Cerebellar nuclear complex (tissue), 1 donor: Measurements from ENCODE around the gene ITPKA.

Experiments used
- DNase-seq, 2 experiments: peaks; one replicate each; lab custom pipeline; 2025; lab: John Stamatoyannopoulos, UW

ITPKA gene

GRCh38 chr15:41511331-41511898 is 17.7 kb downstream of the ITPKA start:
- DNase-seq = no peak

- DNase-seq = no peak
Observed at GRCh38 chr15:41511899-41512369, 18.3 kb downstream of the ITPKA start.

- DNase-seq = no peak
Observed at GRCh38 chr15:41512512-41512939, 18.9 kb downstream of the ITPKA start.

- no peak for DNase-seq
Observed at GRCh38 chr15:41512940-41513505, 19.3 kb downstream of the ITPKA start.

- DNase-seq = no peak
Observed at GRCh38 chr15:41513506-41514227, 20.0 kb downstream of the ITPKA start, which contains the start of gene LTK. TSS of gene LTK (minus strand) at chr15:41513827. CDS start at chr15:41513709, 118 bp downstream.

GRCh38 chr15:41517895-41518449 is 24.3 kb downstream of the ITPKA start:
- DNase-seq = no peak

- no peak for DNase-seq
Observed at GRCh38 chr15:41520636-41521035, 27.0 kb downstream of the ITPKA start.

- no peak for DNase-seq
Observed at GRCh38 chr15:41521614-41522013, 27.9 kb downstream of the ITPKA start.

- DNase-seq = no peak
Observed at GRCh38 chr15:41523097-41523496, 29.4 kb downstream of the ITPKA start.

- no peak for DNase-seq
Observed at GRCh38 chr15:41530363-41530956, 36.8 kb downstream of the ITPKA start.

- DNase-seq = no peak
Observed at GRCh38 chr15:41535544-41535943, 41.9 kb downstream of the ITPKA start.

GRCh38 chr15:41536866-41537265 is 43.2 kb downstream of the ITPKA start:
- DNase-seq = no peak

GRCh38 chr15:41543521-41543870 is 49.8 kb downstream of the ITPKA start:
- DNase-seq = no peak

- no peak for DNase-seq
Observed at GRCh38 chr15:41544650-41545015, 51.0 kb downstream of the ITPKA start.

- DNase-seq = no peak
Observed at GRCh38 chr15:41545218-41545617, 51.5 kb downstream of the ITPKA start.

- DNase-seq = no peak
Observed at GRCh38 chr15:41546851-41547786, 53.4 kb downstream of the ITPKA start.

- no peak for DNase-seq
Observed at GRCh38 chr15:41550066-41550775, 56.5 kb downstream of the ITPKA start.
